NCI-H748 (cell line): Measurements from ENCODE around the gene PDE1C.

Source experiments
- DNase-seq: peaks from one replicate; lab custom pipeline; 2025; ENCODE audit not compliant: unreplicated experiment; lab: John Stamatoyannopoulos, UW

Gene PDE1C

DNA sequence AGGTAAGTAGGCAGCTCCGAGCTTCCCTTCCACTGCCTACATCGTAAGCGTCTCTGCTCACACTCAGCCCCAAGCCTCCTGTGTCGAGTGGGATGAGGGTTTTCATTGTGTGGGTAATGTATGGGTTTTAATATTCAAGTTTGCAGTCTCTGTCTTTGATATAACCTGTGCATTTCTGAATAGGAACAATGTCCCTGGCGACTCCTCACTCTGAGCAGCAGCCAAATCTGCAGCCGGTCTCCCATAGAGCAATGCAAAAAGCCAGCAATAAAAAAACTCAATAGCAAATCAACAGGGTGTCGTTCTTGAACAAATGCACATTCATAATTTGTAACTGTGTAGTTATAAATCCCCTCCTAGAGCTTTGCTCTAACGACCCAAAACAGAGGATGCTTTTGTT, 349.8 kb downstream of the PDE1C start:
- peak; percentile 72 for DNase-seq

DNA sequence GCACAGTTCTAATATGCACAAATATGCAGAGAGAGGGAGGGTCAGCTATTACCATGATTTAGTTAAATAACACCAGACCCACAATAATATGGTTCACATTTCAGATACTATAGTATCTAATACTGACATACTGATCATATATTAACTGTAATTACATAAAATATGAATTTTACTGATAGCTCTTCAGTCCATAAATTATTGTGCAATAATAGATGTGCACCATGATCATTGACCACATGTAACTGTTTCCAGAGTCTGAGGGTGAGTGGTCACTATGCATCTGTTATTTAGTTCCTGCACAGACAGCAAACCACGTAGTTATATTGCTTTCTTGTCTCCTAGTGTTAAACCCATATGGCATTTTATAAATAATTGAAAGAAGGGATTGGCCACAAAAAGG, 353.9 kb downstream of the PDE1C start:
- no peak for DNase-seq

DNA sequence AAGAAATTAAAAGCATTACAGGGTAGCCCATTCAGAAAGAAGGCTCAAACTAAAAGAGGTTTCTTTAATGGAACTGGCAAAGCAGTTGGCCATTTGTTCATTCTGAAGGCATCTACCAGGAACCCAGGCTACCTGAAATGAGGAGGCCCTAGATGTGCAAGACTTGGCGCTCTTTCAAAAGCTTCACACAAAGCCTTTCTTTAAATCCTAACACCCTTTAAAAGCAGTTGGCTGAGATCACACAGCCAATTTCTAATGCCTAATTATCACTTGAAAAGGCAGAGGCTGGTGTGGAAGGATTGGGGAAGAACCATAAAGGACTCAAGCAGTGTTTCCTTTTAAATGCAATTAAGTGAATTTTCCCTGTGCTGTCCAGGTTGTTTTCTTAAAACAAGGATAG, 360.0 kb downstream of the PDE1C start:
- peak; percentile 44 for DNase-seq

DNA sequence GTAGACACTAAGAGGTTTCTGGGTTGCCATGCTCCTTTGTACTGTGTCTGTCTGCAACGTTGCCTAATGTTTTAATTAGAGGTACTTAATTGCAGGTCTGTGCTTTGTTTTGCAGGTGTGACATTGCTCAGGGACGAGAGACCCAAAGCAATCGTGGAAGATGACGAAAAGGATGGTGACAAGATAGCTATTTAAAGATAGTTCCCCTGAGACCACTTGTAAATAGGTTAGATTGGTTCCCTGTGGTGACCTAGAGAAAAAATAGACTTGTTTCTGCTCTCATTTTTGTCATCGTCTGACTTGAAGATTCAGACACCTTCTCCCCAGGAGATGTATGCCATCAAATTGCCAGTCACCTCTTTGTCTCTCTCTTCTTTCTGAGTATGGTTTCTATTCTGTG, 363.1 kb downstream of the PDE1C start:
- DNase-seq: peak; percentile 13

DNA sequence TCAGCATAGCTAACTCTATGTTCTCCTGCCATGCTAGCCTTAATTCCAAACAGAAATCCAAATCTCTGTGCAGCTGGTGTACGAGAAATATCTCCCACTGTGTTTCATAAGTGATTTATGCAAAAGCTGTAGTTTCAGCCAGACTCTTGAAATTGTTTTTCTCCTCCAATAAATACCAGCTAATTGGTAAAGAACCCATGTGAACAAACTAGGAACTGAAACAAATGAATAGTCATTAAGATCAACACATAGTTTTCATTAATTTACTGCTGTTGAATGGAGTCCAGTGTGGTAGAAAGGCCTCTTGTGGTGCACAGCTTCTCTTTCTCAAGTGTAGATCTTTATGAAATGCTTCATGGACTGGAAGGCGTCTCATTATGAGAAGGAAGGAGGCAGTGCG, 364.8 kb downstream of the PDE1C start:
- no peak for DNase-seq

DNA sequence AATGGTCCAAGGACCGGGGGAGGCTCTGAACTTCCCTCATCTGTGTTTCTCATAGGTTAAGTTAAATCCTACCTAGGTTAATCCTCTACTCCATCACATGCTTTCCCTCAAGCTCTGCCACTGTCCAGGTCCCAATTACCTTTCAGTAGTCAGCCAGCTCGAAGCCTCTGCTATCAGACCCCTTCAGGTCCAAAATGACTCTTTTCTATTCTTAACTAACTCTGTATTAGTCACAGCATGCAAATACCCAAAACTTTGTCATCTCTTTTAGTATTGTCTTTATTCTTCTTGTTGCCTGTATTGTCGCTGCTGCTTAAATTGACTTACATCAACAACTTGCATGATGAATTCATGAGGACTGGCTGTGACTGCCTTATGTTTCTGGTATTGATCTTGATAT, 367.9 kb downstream of the PDE1C start:
- no peak for DNase-seq
